Osteoblast (primary cell): ENCODE data around the gene MBD6. TPM values are rescaled to one million over a fixed set of nuclear protein-coding genes. Genes with fewer than 3 reads are reported as not detected.

Experiments used
- DNase-seq: peaks from one replicate; pipeline ENCODE4 v3.0.0; 2011; ENCODE audit warnings: low spot score, mixed read lengths; ENCODE audit not compliant: insufficient read length; ENCODE audit errors: missing footprints
- H2AFZ ChIP-seq: 2 replicates; pipeline ENCODE4 v1.6.0; 2011; ENCODE audit warnings: mild to moderate bottlenecking, low read length
- H3K27ac ChIP-seq: 2 replicates; pipeline ENCODE4 v1.5.1; 2011; ENCODE audit warnings: mild to moderate bottlenecking, low read depth, low read length, moderate library complexity
- H3K27me3 ChIP-seq: 2 replicates; pipeline ENCODE4 v1.6.0; 2012; ENCODE audit warnings: mild to moderate bottlenecking, control low read depth, inconsistent platforms, low read length, moderate library complexity; ENCODE audit not compliant: insufficient read depth
- H3K36me3 ChIP-seq: 2 replicates; pipeline ENCODE4 v1.5.1; 2011; ENCODE audit warnings: mild to moderate bottlenecking, low read length, control low read depth, moderate library complexity; ENCODE audit not compliant: insufficient read depth
- H3K4me1 ChIP-seq: 2 replicates; pipeline ENCODE4 v1.5.1; 2011; ENCODE audit warnings: mild to moderate bottlenecking, low read length, control low read depth, moderate library complexity; ENCODE audit not compliant: insufficient read depth
- H3K4me2 ChIP-seq: 2 replicates; pipeline ENCODE4 v1.6.0; 2011; ENCODE audit warnings: mild to moderate bottlenecking, low read length; ENCODE audit not compliant: insufficient read depth
- H3K4me3 ChIP-seq: fragments of 200-600 bp; sonication (generic); 3 replicates; pipeline ENCODE4 v1.5.1; 2012; ENCODE audit warnings: mild to moderate bottlenecking, low read length, inconsistent platforms; ENCODE audit not compliant: insufficient read depth
- H3K79me2 ChIP-seq: 2 replicates; pipeline ENCODE4 v1.6.0; 2012; ENCODE audit warnings: mild to moderate bottlenecking, low read length, control low read depth, inconsistent platforms; ENCODE audit not compliant: insufficient read depth
- H3K9me3 ChIP-seq: 2 replicates; pipeline ENCODE4 v1.5.1; 2011; ENCODE audit warnings: low read depth, low read length, control low read depth
- H4K20me1 ChIP-seq: 2 replicates; pipeline ENCODE4 v1.6.0; 2012; ENCODE audit warnings: mild to moderate bottlenecking, low read length, control low read depth; ENCODE audit not compliant: insufficient read depth
- CTCF ChIP-seq: IDR thresholded peaks from 2 replicates; pipeline ENCODE4 v1.5.1; 2011; ENCODE audit warnings: mild to moderate bottlenecking, low read depth, low read length, moderate library complexity; ENCODE audit errors: extremely low read depth
- small RNA-seq: library from RNA; depleted of rRNA; stranded (forward); fragments of <200 nt; gene quantifications from one replicate; pipeline ENCODE3, GENCODE V24; 2012
- total RNA-seq: library from RNA; depleted of rRNA; stranded (reverse); fragments of >200 nt; gene quantifications from 2 replicates; pipeline ENCODE4 v1.2.3, GENCODE V29; 2012

MBD6 gene
- total RNA-seq, 1 donor = 5.8 TPM

GRCh38 chr12:57579011-57579410, 56.4 kb downstream of the MBD6 start:
- no peak overlapping the region for H3K4me3 ChIP-seq
- no peak for DNase-seq

More at GRCh38 chr12:57579011-57579410, 56.4 kb downstream of the MBD6 start:
- Histone ChIP-seq H3K36me3 (no peaks in the 10 kb centered on the region), H3K4me2 (no peak overlapping the region), H3K9me3 (no peaks in the 10 kb centered on the region), H2AFZ (no peak overlapping the region), H3K27ac (no peak overlapping the region), H4K20me1 (no peaks in the 10 kb centered on the region), H3K27me3 (no peaks in the 10 kb centered on the region), H3K4me1 (no peaks in the 10 kb centered on the region), H3K79me2 (no peaks in the 10 kb centered on the region)
- TF ChIP-seq CTCF = no peak

Small RNA genes lying within 50 kb of the gene (small RNA-seq; reads per million reads assigned to genes)
- not detected for gene MIR616

Other genes starting within 250 kb of the MBD6 start
- 23.2 and 25.0 TPM in 2 replicates for gene R3HDM2, start 91.8 kb upstream of the MBD6 start, total RNA-seq
- gene INHBC, start 88.0 kb upstream of the MBD6 start, total RNA-seq = not detected in 2 replicates
- gene INHBE, start 67.5 kb upstream of the MBD6 start, total RNA-seq = 0.88 and 3.3 TPM in 2 replicates
- gene GLI1, start 63.0 kb upstream of the MBD6 start, total RNA-seq = 0.29 and 0.36 TPM in 2 replicates
- gene ARHGAP9, start 43.0 kb upstream of the MBD6 start, total RNA-seq = 0.29 and 0.36 TPM in 2 replicates
- gene MARS1, start 34.8 kb upstream of the MBD6 start, total RNA-seq = 171 and 187 TPM in 2 replicates
- gene DDIT3, start 2.3 kb upstream of the MBD6 start, total RNA-seq = 118 and 136 TPM in 2 replicates
- gene DCTN2, start 24.4 kb downstream of the MBD6 start, total RNA-seq = 123 and 129 TPM in 2 replicates
- 0.29 and 0.36 TPM in 2 replicates for gene KIF5A, start 27.2 kb downstream of the MBD6 start, total RNA-seq
- 32.4 and 36.6 TPM in 2 replicates for gene PIP4K2C, start 68.4 kb downstream of the MBD6 start, total RNA-seq
- 17.1 and 21.4 TPM in 2 replicates for gene DTX3, start 82.0 kb downstream of the MBD6 start, total RNA-seq
- 20.6 and 23.9 TPM in 2 replicates for gene ARHGEF25, start 88.6 kb downstream of the MBD6 start, total RNA-seq
- gene B4GALNT1, start 110.4 kb downstream of the MBD6 start, total RNA-seq = 1.1 and 2.9 TPM in 2 replicates
- gene OS9, start 171.3 kb downstream of the MBD6 start, total RNA-seq = 152 and 211 TPM in 2 replicates
- gene AGAP2, start 215.9 kb downstream of the MBD6 start, total RNA-seq = 0.29 and 0.72 TPM in 2 replicates
- gene TSPAN31, start 222.2 kb downstream of the MBD6 start, total RNA-seq = 37.4 and 41.6 TPM in 2 replicates
- 275 and 293 TPM in 2 replicates for gene CDK4, start 229.5 kb downstream of the MBD6 start, total RNA-seq
- 0.59 and 0.72 TPM in 2 replicates for gene MARCHF9, start 232.3 kb downstream of the MBD6 start, total RNA-seq
- gene CYP27B1, start 244.3 kb downstream of the MBD6 start, total RNA-seq = 0.29 and 0.36 TPM in 2 replicates
- gene METTL1, start 249.3 kb downstream of the MBD6 start, total RNA-seq = 2.9 TPM in 2 replicates
- 8.3 and 8.8 TPM in 2 replicates for gene EEF1AKMT3, start 249.8 kb downstream of the MBD6 start, total RNA-seq